Activated CD4-positive, alpha-beta T cell treated with anti-CD3 and anti-CD28 coated beads, Interleukin-2, amount 10 ng/mL, durations not matched to agents 7 days and 5 days (primary cell): ENCODE data around the gene AP4E1. TPM values are rescaled to one million over a fixed set of nuclear protein-coding genes. Genes with fewer than 3 reads are reported as not detected.

Experiments
- CTCF ChIA-PET: fragments of 350-600 bp; sonication (Branson Sonifier 250); formaldehyde crosslinking; loops from one replicate; lab custom pipeline; 2021; ENCODE audit warnings: antibody characterized with exemption; lab: Charles Lee
- POLR2A ChIA-PET: fragments of 350-600 bp; sonication (Branson Sonifier 250); formaldehyde crosslinking; loops from one replicate; lab custom pipeline; 2021; ENCODE audit warnings: antibody characterized with exemption; lab: Charles Lee
- DNase-seq: peaks from one replicate; pipeline ENCODE4 v3.0.0-alpha.2; 2020
- H3K27ac Mint-ChIP-seq: one replicate; pipeline ENCODE4 v1.8.0; 2021; ENCODE audit warnings: mild to moderate bottlenecking, moderate library complexity, mixed read lengths
- H3K27me3 Mint-ChIP-seq: one replicate; pipeline ENCODE4 v1.8.0; 2021; ENCODE audit warnings: mixed read lengths
- H3K36me3 Mint-ChIP-seq: one replicate; pipeline ENCODE4 v1.8.0; 2021; ENCODE audit warnings: low read depth, mixed read lengths
- H3K4me1 Mint-ChIP-seq: one replicate; pipeline ENCODE4 v1.8.0; 2021; ENCODE audit warnings: mixed read lengths
- H3K4me3 Mint-ChIP-seq: one replicate; pipeline ENCODE4 v1.8.0; 2021; ENCODE audit warnings: mild to moderate bottlenecking, moderate library complexity, mixed read lengths
- H3K9me3 Mint-ChIP-seq: one replicate; pipeline ENCODE4 v1.8.0; 2021; ENCODE audit warnings: mixed read lengths
- total RNA-seq, 2 experiments: library from RNA; stranded (reverse); gene quantifications; one replicate each; pipeline ENCODE4 v1.2.3, GENCODE V29; 2021

Gene AP4E1
- total RNA-seq, 2 experiments from 2014 or later = 12.7 to 14.1 TPM

- H3K4me3 Mint-ChIP-seq = no peak overlapping the region
- no peaks in the 10 kb centered on the region for H3K27me3 Mint-ChIP-seq
- H3K27ac Mint-ChIP-seq = no peak overlapping the region
- peaks cover 6% of the 10 kb centered on the region for H3K4me1 Mint-ChIP-seq
- ChIA-PET CTCF (no interaction called here), POLR2A (no interaction called here)
- peaks cover 43% of the 10 kb centered on the region for H3K9me3 Mint-ChIP-seq
- no peak for DNase-seq
- H3K36me3 Mint-ChIP-seq = peaks cover 65% of the 10 kb centered on the region
Observed at GRCh38 chr15:50968353-50968752, 59.9 kb downstream of the AP4E1 start.

GRCh38 chr15:50970524-50970923 lies 62.0 kb downstream of the AP4E1 start:
- peaks cover 35% of the 10 kb centered on the region for H3K9me3 Mint-ChIP-seq
- no peaks in the 10 kb centered on the region for H3K27me3 Mint-ChIP-seq
- no peak for DNase-seq
- H3K4me3 Mint-ChIP-seq = no peak overlapping the region
- H3K4me1 Mint-ChIP-seq = peaks cover 6% of the 10 kb centered on the region
- ChIA-PET POLR2A (no interaction called here), CTCF (no interaction called here)
- H3K27ac Mint-ChIP-seq = no peak overlapping the region
- H3K36me3 Mint-ChIP-seq = peaks cover 61% of the 10 kb centered on the region

- Mint-ChIP-seq H3K4me3 (no peak overlapping the region), H3K4me1 (peaks cover 6% of the 10 kb centered on the region), H3K27ac (no peak overlapping the region), H3K9me3 (peaks cover 35% of the 10 kb centered on the region), H3K36me3 (peaks cover 60% of the 10 kb centered on the region), H3K27me3 (no peaks in the 10 kb centered on the region)
- ChIA-PET CTCF (interaction anchor here (0.6 kb wide), 1 partner anchor 613 kb away, joined by 3 read pairs; no protein-coding TSS in a partner anchor), POLR2A (no interaction called here)
- DNase-seq = no peak
Observed at GRCh38 chr15:50971115-50971514, 62.6 kb downstream of the AP4E1 start.

GRCh38 chr15:50971542-50971941 lies 63.1 kb downstream of the AP4E1 start:
- DNase-seq = no peak
- H3K27me3 Mint-ChIP-seq = no peaks in the 10 kb centered on the region
- H3K27ac Mint-ChIP-seq = no peak overlapping the region
- H3K9me3 Mint-ChIP-seq = peaks cover 35% of the 10 kb centered on the region
- ChIA-PET POLR2A (no interaction called here), CTCF (interaction anchor here (0.6 kb wide), 1 partner anchor 614 kb away, joined by 3 read pairs; no protein-coding TSS in a partner anchor)
- H3K4me3 Mint-ChIP-seq = no peak overlapping the region
- peaks cover 60% of the 10 kb centered on the region for H3K36me3 Mint-ChIP-seq
- H3K4me1 Mint-ChIP-seq = peaks cover 6% of the 10 kb centered on the region

- Mint-ChIP-seq H3K4me1 (peaks cover 6% of the 10 kb centered on the region), H3K27me3 (no peaks in the 10 kb centered on the region), H3K4me3 (no peak overlapping the region), H3K9me3 (peaks cover 31% of the 10 kb centered on the region), H3K36me3 (peaks cover 52% of the 10 kb centered on the region), H3K27ac (no peak overlapping the region)
- ChIA-PET CTCF (no interaction called here), POLR2A (no interaction called here)
- DNase-seq = no peak
Observed at GRCh38 chr15:50973605-50974004, 65.1 kb downstream of the AP4E1 start.

GRCh38 chr15:50977162-50977561 lies 68.7 kb downstream of the AP4E1 start:
- no peaks in the 10 kb centered on the region for H3K4me1 Mint-ChIP-seq
- H3K4me3 Mint-ChIP-seq = no peak overlapping the region
- peaks cover 9% of the 10 kb centered on the region for H3K9me3 Mint-ChIP-seq
- no peak overlapping the region for H3K27ac Mint-ChIP-seq
- H3K27me3 Mint-ChIP-seq = no peaks in the 10 kb centered on the region
- POLR2A ChIA-PET = no interaction called here
- no peak for DNase-seq
- peaks cover 48% of the 10 kb centered on the region for H3K36me3 Mint-ChIP-seq
- CTCF ChIA-PET = interaction anchor here (0.6 kb wide), 1 partner anchor 235 kb away, joined by 4 read pairs; no protein-coding TSS in a partner anchor

GRCh38 chr15:50978580-50978979 lies 70.1 kb downstream of the AP4E1 start:
- no peaks in the 10 kb centered on the region for H3K4me1 Mint-ChIP-seq
- H3K27ac Mint-ChIP-seq = no peak overlapping the region
- ChIA-PET CTCF (no interaction called here), POLR2A (no interaction called here)
- no peak for DNase-seq
- peaks cover 4% of the 10 kb centered on the region for H3K9me3 Mint-ChIP-seq
- no peak overlapping the region for H3K4me3 Mint-ChIP-seq
- peaks cover 48% of the 10 kb centered on the region for H3K36me3 Mint-ChIP-seq
- no peaks in the 10 kb centered on the region for H3K27me3 Mint-ChIP-seq

- Mint-ChIP-seq H3K36me3 (peaks cover 51% of the 10 kb centered on the region), H3K4me1 (no peaks in the 10 kb centered on the region), H3K4me3 (no peak overlapping the region), H3K9me3 (peaks cover 3% of the 10 kb centered on the region), H3K27ac (no peak overlapping the region), H3K27me3 (no peaks in the 10 kb centered on the region)
- POLR2A ChIA-PET = no interaction called here
- no peak for DNase-seq
- CTCF ChIA-PET = no interaction called here
Observed at GRCh38 chr15:50979041-50979440, 70.6 kb downstream of the AP4E1 start.

GRCh38 chr15:50993598-50993997 lies 85.1 kb downstream of the AP4E1 start:
- ChIA-PET CTCF (interaction anchor here (0.6 kb wide), 1 partner anchor 339 kb away, joined by 4 read pairs; no protein-coding TSS in a partner anchor), POLR2A (no interaction called here)
- Mint-ChIP-seq H3K36me3 (peaks cover 7% of the 10 kb centered on the region), H3K27me3 (no peaks in the 10 kb centered on the region), H3K4me1 (no peaks in the 10 kb centered on the region), H3K27ac (no peak overlapping the region), H3K9me3 (no peaks in the 10 kb centered on the region), H3K4me3 (no peak overlapping the region)
- DNase-seq = no peak

- Mint-ChIP-seq H3K9me3 (no peaks in the 10 kb centered on the region), H3K27me3 (no peaks in the 10 kb centered on the region), H3K4me1 (no peaks in the 10 kb centered on the region), H3K36me3 (peaks cover 12% of the 10 kb centered on the region), H3K27ac (no peak overlapping the region), H3K4me3 (no peak overlapping the region)
- ChIA-PET CTCF (no interaction called here), POLR2A (no interaction called here)
- DNase-seq = no peak
Observed at GRCh38 chr15:50996641-50997040, 88.2 kb downstream of the AP4E1 start.

- H3K27ac Mint-ChIP-seq = no peak overlapping the region
- POLR2A ChIA-PET = no interaction called here
- H3K9me3 Mint-ChIP-seq = no peaks in the 10 kb centered on the region
Observed at GRCh38 chr15:50997371-50998051, 89.0 kb downstream of the AP4E1 start.

GRCh38 chr15:51004103-51004551 lies 95.6 kb downstream of the AP4E1 start:
- Mint-ChIP-seq H3K9me3 (peaks cover 10% of the 10 kb centered on the region), H3K36me3 (peaks cover 29% of the 10 kb centered on the region), H3K27ac (no peak overlapping the region), H3K4me1 (no peaks in the 10 kb centered on the region), H3K27me3 (no peaks in the 10 kb centered on the region), H3K4me3 (no peak overlapping the region)
- CTCF ChIA-PET = interaction anchor here (0.6 kb wide), 1 partner anchor 656 kb away, joined by 3 read pairs; no protein-coding TSS in a partner anchor
- no peak for DNase-seq
- POLR2A ChIA-PET = no interaction called here

More at GRCh38 chr15:50997371-50998051, 89.0 kb downstream of the AP4E1 start:
- H3K4me3 Mint-ChIP-seq = no peak overlapping the region
- H3K36me3 Mint-ChIP-seq = peaks cover 17% of the 10 kb centered on the region
- CTCF ChIA-PET = interaction anchor here (0.5 to 0.6 kb wide), 2 partner anchors 28 to 48 kb away, joined by 3 read pairs; no protein-coding TSS in a partner anchor
- H3K27me3 Mint-ChIP-seq = no peaks in the 10 kb centered on the region
- DNase-seq = no peak
- H3K4me1 Mint-ChIP-seq = no peaks in the 10 kb centered on the region

- H3K4me3 Mint-ChIP-seq = no peak overlapping the region
- CTCF ChIA-PET = interaction anchor here (0.6 kb wide), 1 partner anchor 772 kb away, joined by 3 read pairs; no protein-coding TSS in a partner anchor
- peaks cover 30% of the 10 kb centered on the region for H3K36me3 Mint-ChIP-seq
Observed at GRCh38 chr15:51006336-51006985, 98.0 kb downstream of the AP4E1 start.

More at GRCh38 chr15:51006336-51006985, 98.0 kb downstream of the AP4E1 start:
- H3K27ac Mint-ChIP-seq = no peak overlapping the region
- POLR2A ChIA-PET = no interaction called here
- DNase-seq = no peak
- H3K27me3 Mint-ChIP-seq = no peaks in the 10 kb centered on the region
- H3K4me1 Mint-ChIP-seq = no peaks in the 10 kb centered on the region
- peaks cover 10% of the 10 kb centered on the region for H3K9me3 Mint-ChIP-seq
